ENCODE measurements around the gene TACR1. TPM values are rescaled to one million over a fixed set of nuclear protein-coding genes. Genes with fewer than 3 reads are reported as not detected.

TACR1 gene
- total and polyA plus RNA-seq, 2 of the 13 experiments (the other 11 are each of a cell fraction or from before 2014, with no cell fraction given) = not detected

DNA sequence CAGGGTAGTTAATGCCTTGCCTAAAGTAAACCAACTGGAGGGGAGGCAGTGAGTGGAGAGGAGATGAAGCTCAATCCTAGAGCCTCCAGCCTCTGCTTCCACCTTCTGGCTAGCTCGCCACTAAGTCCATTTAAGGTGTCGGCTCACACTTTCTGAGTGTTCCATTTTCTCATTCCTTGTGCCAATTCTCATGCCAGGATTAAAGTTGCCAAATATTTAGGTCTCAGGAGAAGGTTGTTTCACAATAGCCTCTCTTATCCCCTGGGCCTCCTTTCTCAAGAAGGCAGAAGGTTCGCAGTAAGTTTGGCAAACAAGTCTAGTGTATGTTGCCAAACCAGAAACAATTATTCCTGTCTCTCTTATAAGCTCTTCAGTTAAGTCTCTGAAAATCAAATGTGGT is 57.2 kb downstream of the TACR1 start:
- no peak overlapping the region for H3K9ac ChIP-seq (ENCODE audit: insufficient read depth, low read depth, low read length)
- DNase-seq (ENCODE audit: low spot score) = no peak
- no TSS peak for BruUV-seq (replicated peaks)
- H3K4me1 ChIP-seq (ENCODE audit: insufficient read depth, low read length) = peaks cover 15% of the 10 kb centered on the region; the same call in 1 of the 2 replicates
- H4K20me1 ChIP-seq (ENCODE audit: insufficient read depth, low read length) = no peaks in the 10 kb centered on the region
- CTCF ChIA-PET (ENCODE audit: low intra/inter-chr PET ratio, low total read pairs) = no interaction called here
- intact Hi-C loops (cut with micrococcal nuclease; ENCODE audit: unreplicated experiment) (loop anchor here (5.0 kb wide), 1 partner anchor 930 kb away; no protein-coding TSS in a partner anchor), in situ Hi-C loops (cut with HindIII; ENCODE audit: extremely low pct_ligation_motif_present, low pct_unique_long_range_greater_than_20kb) (no loop called here)
- no peaks in the 10 kb centered on the region for H3K36me3 ChIP-seq (replicated peaks in 1 of 2; ENCODE audit: control insufficient read depth in 1 of 2, insufficient read depth in 2 of 2, low read length in 2 of 2)
- no peak overlapping the region for H3K27ac ChIP-seq (ENCODE audit: extremely low read length, insufficient read depth, low read length)
- TF ChIP-seq NFRKB (IDR thresholded peaks at IDR 0.05) = no peak
- TF ChIP-seq, protein P1, sequence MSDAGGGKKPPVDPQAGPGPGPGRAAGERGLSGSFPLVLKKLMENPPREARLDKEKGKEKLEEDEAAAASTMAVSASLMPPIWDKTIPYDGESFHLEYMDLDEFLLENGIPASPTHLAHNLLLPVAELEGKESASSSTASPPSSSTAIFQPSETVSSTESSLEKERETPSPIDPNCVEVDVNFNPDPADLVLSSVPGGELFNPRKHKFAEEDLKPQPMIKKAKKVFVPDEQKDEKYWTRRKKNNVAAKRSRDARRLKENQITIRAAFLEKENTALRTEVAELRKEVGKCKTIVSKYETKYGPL (CRISPR knock-in tag; IDR thresholded peaks at IDR 0.05) = no peak
- TF ChIP-seq, protein P2, sequence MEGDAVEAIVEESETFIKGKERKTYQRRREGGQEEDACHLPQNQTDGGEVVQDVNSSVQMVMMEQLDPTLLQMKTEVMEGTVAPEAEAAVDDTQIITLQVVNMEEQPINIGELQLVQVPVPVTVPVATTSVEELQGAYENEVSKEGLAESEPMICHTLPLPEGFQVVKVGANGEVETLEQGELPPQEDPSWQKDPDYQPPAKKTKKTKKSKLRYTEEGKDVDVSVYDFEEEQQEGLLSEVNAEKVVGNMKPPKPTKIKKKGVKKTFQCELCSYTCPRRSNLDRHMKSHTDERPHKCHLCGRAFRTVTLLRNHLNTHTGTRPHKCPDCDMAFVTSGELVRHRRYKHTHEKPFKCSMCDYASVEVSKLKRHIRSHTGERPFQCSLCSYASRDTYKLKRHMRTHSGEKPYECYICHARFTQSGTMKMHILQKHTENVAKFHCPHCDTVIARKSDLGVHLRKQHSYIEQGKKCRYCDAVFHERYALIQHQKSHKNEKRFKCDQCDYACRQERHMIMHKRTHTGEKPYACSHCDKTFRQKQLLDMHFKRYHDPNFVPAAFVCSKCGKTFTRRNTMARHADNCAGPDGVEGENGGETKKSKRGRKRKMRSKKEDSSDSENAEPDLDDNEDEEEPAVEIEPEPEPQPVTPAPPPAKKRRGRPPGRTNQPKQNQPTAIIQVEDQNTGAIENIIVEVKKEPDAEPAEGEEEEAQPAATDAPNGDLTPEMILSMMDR (CRISPR knock-in tag; IDR thresholded peaks at IDR 0.05) = no peak
- no peak for TF ChIP-seq ZNF335 (CRISPR knock-in tag; IDR thresholded peaks at IDR 0.05)
- no peak for TF ChIP-seq ZNF879 (CRISPR knock-in tag; IDR thresholded peaks at IDR 0.05)
- no peak for TF ChIP-seq RARG (CRISPR knock-in tag; IDR thresholded peaks at IDR 0.05; ENCODE audit: low read depth)
- H3K27me3 ChIP-seq (ENCODE audit: control insufficient read depth in 1 of 2, insufficient read depth in 2 of 2, low read length in 2 of 2) = no peaks in the 10 kb centered on the region
- no peaks in the 10 kb centered on the region for H3K9me3 ChIP-seq (ENCODE audit: low read length)
- POLR2A ChIA-PET = no interaction called here
- no peak for FAIRE-seq
- WGBS (ENCODE audit: low lambda C conversion rate) = 75% methylated on average over 3 of the region's 3 CpGs
- H3K79me2 ChIP-seq (ENCODE audit: insufficient read depth, low read length) = no peaks in the 10 kb centered on the region
- H3K4me2 ChIP-seq (ENCODE audit: low read depth, low read length) = no peak overlapping the region
- ATAC-seq = no peak
- no peak overlapping the region for H3K4me3 ChIP-seq (replicated peaks in 1 of 3; ENCODE audit: insufficient read depth in 1 of 3, low read depth in 2 of 3, low read length in 3 of 3)
- H2AFZ ChIP-seq (ENCODE audit: low read length) = no peak overlapping the region

DNA sequence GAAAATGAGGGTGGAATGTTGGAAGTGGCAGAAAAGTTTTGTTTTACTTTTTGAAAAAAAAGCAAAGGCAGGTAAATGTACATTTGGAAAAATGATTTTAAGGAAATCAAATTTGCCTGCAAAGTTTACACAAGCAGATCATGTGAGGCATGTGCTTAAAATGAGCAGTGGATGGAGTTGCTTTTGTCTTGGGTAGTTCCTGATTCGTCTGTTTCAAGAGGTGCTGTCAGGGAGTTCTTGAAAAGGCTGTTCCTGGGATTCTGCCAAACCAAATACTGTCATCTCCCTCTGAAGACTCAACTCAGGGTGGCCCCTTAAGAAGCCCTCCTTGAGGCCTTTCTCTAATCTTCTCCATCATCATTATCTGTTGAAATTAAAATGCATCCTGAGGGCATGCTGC is 59.0 kb downstream of the TACR1 start:
- H3K79me2 ChIP-seq (ENCODE audit: insufficient read depth, low read length) = no peaks in the 10 kb centered on the region
- DNase-seq (ENCODE audit: low spot score) = no peak
- no peaks in the 10 kb centered on the region for H3K9me3 ChIP-seq (ENCODE audit: low read length)
- no peaks in the 10 kb centered on the region for H3K27me3 ChIP-seq (ENCODE audit: control insufficient read depth in 1 of 2, insufficient read depth in 2 of 2, low read length in 2 of 2)
- no TSS peak for BruUV-seq (replicated peaks)
- intact Hi-C loops (cut with micrococcal nuclease; ENCODE audit: unreplicated experiment) (loop anchor here (5.0 kb wide), 1 partner anchor 932 kb away; no protein-coding TSS in a partner anchor), in situ Hi-C loops (cut with HindIII; ENCODE audit: extremely low pct_ligation_motif_present, low pct_unique_long_range_greater_than_20kb) (no loop called here)
- WGBS (ENCODE audit: low lambda C conversion rate) = 42% methylated on average over 1 of the region's 1 CpG
- FAIRE-seq = no peak
- H3K4me1 ChIP-seq (ENCODE audit: insufficient read depth, low read length) = no peaks in the 10 kb centered on the region
- no peaks in the 10 kb centered on the region for H4K20me1 ChIP-seq (ENCODE audit: insufficient read depth, low read length)
- no peak overlapping the region for H2AFZ ChIP-seq (ENCODE audit: low read length)
- H3K36me3 ChIP-seq (replicated peaks in 1 of 2; ENCODE audit: control insufficient read depth in 1 of 2, insufficient read depth in 2 of 2, low read length in 2 of 2) = no peaks in the 10 kb centered on the region
- no peak overlapping the region for H3K9ac ChIP-seq (ENCODE audit: insufficient read depth, low read depth, low read length)
- H3K4me3 ChIP-seq (replicated peaks in 1 of 3; ENCODE audit: insufficient read depth in 1 of 3, low read depth in 2 of 3, low read length in 3 of 3) = no peak overlapping the region
- CTCF ChIA-PET (ENCODE audit: low intra/inter-chr PET ratio, low total read pairs) = no interaction called here
- no peak overlapping the region for H3K27ac ChIP-seq (ENCODE audit: extremely low read length, insufficient read depth, low read length)
- H3K4me2 ChIP-seq (ENCODE audit: low read depth, low read length) = no peak overlapping the region
- no peak for ATAC-seq
- POLR2A ChIA-PET = no interaction called here
- TF ChIP-seq AHR (CRISPR knock-in tag; IDR thresholded peaks at IDR 0.05) = no peak
- TF ChIP-seq ZNF263 (CRISPR knock-in tag; IDR thresholded peaks at IDR 0.05) = no peak
- TF ChIP-seq, protein P3, sequence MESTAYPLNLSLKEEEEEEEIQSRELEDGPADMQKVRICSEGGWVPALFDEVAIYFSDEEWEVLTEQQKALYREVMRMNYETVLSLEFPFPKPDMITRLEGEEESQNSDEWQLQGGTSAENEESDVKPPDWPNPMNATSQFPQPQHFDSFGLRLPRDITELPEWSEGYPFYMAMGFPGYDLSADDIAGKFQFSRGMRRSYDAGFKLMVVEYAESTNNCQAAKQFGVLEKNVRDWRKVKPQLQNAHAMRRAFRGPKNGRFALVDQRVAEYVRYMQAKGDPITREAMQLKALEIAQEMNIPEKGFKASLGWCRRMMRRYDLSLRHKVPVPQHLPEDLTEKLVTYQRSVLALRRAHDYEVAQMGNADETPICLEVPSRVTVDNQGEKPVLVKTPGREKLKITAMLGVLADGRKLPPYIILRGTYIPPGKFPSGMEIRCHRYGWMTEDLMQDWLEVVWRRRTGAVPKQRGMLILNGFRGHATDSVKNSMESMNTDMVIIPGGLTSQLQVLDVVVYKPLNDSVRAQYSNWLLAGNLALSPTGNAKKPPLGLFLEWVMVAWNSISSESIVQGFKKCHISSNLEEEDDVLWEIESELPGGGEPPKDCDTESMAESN (CRISPR knock-in tag; conservative IDR thresholded peaks at IDR 0.05) = no peak
- no peak for TF ChIP-seq HNRNPUL1 (IDR thresholded peaks at IDR 0.05; ENCODE audit: low read depth, low read length)
- TF ChIP-seq, protein P4, sequence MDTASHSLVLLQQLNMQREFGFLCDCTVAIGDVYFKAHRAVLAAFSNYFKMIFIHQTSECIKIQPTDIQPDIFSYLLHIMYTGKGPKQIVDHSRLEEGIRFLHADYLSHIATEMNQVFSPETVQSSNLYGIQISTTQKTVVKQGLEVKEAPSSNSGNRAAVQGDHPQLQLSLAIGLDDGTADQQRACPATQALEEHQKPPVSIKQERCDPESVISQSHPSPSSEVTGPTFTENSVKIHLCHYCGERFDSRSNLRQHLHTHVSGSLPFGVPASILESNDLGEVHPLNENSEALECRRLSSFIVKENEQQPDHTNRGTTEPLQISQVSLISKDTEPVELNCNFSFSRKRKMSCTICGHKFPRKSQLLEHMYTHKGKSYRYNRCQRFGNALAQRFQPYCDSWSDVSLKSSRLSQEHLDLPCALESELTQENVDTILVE (CRISPR knock-in tag; IDR thresholded peaks at IDR 0.05) = no peak
- TF ChIP-seq, protein P5, sequence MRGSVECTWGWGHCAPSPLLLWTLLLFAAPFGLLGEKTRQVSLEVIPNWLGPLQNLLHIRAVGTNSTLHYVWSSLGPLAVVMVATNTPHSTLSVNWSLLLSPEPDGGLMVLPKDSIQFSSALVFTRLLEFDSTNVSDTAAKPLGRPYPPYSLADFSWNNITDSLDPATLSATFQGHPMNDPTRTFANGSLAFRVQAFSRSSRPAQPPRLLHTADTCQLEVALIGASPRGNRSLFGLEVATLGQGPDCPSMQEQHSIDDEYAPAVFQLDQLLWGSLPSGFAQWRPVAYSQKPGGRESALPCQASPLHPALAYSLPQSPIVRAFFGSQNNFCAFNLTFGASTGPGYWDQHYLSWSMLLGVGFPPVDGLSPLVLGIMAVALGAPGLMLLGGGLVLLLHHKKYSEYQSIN (CRISPR knock-in tag; IDR thresholded peaks at IDR 0.05; ENCODE audit: borderline replicate concordance) = no peak
- no peak for TF ChIP-seq NFATC3 (CRISPR knock-in tag; IDR thresholded peaks at IDR 0.05)
- no peak for TF ChIP-seq TEAD3 (CRISPR knock-in tag; optimal IDR thresholded peaks at IDR 0.05; ENCODE audit: borderline replicate concordance)
